Gastroesophageal sphincter (tissue), 3 donors: ENCODE data around the gene TBC1D4.

ENCODE experiments used
- EP300 ChIP-seq: sonication (generic); formaldehyde crosslinking; IDR thresholded peaks from one replicate; pipeline ENCODE4 v1.6.1; 2017; ENCODE audit warnings: antibody characterized with exemption, mild to moderate bottlenecking
- TF ChIP-seq, protein P1 (sequence below), 4 experiments: fragments of 200-600 bp in 2 of 4; fragments of 450-650 bp in 2 of 4; sonication (generic) in 1 of 4; IDR thresholded peaks; one replicate each; pipeline ENCODE4 v1.5.1; 2017 to 2019; ENCODE audit warnings: antibody characterized with exemption in 4 of 4, mild to moderate bottlenecking in 2 of 4, moderate library complexity in 2 of 4

DNA sequence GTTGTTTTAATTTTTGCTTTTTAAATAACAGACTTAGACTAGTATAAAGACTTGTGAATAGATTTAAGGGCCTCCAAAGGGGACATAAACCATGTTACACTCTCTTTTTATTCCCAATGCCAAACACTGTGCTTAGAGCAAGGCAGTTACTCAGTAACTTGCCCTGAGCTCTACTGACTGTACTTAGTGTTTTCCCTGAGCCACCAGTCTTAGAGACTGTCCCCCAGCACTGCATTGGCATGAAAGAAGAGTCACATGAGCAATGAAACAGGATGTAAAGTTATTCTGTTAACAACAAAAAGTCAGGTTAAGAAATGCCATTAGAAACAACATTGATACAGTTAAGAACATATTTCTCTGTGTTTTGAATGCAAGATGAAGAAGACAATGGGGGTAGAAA, 187.9 kb downstream of the TBC1D4 start:
- TF ChIP-seq, protein P1, sequence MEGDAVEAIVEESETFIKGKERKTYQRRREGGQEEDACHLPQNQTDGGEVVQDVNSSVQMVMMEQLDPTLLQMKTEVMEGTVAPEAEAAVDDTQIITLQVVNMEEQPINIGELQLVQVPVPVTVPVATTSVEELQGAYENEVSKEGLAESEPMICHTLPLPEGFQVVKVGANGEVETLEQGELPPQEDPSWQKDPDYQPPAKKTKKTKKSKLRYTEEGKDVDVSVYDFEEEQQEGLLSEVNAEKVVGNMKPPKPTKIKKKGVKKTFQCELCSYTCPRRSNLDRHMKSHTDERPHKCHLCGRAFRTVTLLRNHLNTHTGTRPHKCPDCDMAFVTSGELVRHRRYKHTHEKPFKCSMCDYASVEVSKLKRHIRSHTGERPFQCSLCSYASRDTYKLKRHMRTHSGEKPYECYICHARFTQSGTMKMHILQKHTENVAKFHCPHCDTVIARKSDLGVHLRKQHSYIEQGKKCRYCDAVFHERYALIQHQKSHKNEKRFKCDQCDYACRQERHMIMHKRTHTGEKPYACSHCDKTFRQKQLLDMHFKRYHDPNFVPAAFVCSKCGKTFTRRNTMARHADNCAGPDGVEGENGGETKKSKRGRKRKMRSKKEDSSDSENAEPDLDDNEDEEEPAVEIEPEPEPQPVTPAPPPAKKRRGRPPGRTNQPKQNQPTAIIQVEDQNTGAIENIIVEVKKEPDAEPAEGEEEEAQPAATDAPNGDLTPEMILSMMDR (IDR thresholded peaks at IDR 0.05), result no peak
- no peak for TF ChIP-seq EP300
